Measurements from ENCODE around the gene HEY2. TPM values are rescaled to one million over a fixed set of nuclear protein-coding genes. Genes with fewer than 3 reads are reported as not detected.

The HEY2 gene
- total and polyA plus RNA-seq, 10 donors: 0.59 to 3.7 (median 1.6) TPM

DNA sequence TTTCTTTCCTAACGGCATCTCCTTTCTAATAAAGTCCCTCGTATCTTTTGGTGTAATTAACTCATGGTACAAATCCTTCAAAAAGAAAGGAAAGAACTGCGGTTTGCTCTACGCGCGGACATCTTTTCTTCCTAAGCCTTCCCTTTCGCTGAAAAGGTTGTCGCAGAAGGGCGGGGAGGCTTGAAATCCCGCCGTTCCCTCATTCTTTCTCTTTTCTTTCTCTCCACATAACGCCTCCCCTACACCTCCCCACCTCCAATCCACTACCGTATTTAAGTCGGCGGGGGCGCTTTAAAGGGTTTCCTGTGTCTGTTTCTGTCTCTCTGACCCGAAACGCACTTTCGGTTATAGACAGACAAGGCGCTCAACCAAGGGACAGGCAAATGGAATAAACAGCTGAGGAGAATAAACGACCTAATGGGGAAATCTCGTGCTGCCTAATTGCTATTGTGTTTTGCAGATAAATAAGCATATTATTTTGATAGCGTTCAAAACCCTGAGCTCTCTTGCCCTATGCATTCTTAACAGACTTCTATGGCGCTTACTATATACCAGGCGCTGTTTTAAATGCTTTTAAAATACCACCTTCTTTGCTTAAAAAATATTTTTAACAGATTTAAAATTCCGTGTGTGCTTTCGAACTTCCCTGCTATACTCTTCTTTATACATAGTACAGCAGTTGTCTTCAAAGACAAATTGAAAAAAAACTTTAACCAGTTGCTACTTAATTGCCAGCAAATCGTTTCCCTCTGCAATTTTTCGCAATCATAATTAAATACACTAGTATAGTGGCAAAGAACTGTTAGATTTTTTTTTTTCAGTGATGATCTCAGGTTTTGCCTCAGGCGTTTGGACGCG, 2.5 kb upstream of the HEY2 start:
- 1 to 2% (median 2%) methylated on average over 32 of the region's 32 CpGs for WGBS, 5 donors
- H3K27me3 ChIP-seq (replicated peaks in 1 of 7): peaks cover 0 to 80% (median 55%) of the 10 kb centered on the region in 7 donors
- DNase-seq: peak; percentile 83

DNA sequence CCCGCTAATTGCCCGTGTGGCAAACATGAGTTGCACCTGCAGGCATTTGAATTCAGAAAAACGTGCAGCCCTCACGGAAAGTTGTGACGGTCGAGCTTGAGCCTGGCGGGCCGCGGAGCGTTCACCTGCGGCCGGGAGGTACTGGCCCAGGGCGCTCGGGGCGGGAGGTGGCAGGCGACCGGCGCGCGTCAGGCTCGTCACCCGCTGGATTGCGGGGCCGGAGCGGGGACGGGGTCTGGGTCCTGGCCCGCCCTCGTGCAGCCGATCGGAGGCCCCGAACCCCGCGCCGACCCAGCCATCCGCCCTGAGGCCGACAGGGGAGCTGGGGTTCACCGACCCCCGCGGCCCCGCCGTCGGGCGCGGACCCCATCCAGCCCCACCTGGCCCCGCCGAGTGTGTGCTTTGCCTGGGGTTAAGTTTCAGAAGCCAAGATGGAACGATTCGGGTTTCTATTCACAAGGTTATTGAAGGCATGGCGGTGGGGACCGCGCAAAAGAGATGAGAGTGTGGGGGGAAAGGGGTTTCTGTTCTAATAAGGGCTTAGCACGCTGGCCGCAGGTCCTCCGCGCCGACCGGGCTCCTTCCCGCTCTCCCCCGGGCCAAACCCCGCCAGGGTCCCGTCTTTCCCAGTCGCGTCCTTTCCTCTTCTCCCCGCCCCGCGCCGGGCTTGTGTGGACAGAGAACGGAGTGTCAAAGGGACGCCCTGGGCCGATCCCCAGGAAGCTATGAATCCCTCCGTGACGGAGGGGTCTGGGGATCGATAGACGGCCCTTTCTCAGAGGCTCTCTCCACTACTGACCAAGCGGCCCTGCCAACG, 1.6 kb upstream of the HEY2 start:
- Histone ChIP-seq H3K9me3 (no peaks in the 10 kb centered on the region), H3K4me3 (peak overlapping the region; percentile 54 to 89 (median 78)), H3K27me3 (replicated peaks in 1 of 7) (peaks cover 0 to 88% (median 55%) of the 10 kb centered on the region in 7 donors), H3K27ac (peak overlapping the region in 6 of 8 donors; percentile 56 to 79 (median 77)), H3K36me3 (no peaks in the 10 kb centered on the region), H3K4me1 (peaks cover 6 to 57% (median 43%) of the 10 kb centered on the region in 6 donors)
- WGBS, 5 donors: 0 to 1% (median 1%) methylated on average over 34 to 76 of the region's 76 CpGs
- DNase-seq: peak; percentile 88
- TF ChIP-seq POLR2A (IDR thresholded peaks at IDR 0.05) (no peak), POLR2AphosphoS5 (IDR thresholded peaks at IDR 0.05) (peak in 2 of 3 donors; percentile 8 to 27)
- TF ChIP-seq, protein P1, sequence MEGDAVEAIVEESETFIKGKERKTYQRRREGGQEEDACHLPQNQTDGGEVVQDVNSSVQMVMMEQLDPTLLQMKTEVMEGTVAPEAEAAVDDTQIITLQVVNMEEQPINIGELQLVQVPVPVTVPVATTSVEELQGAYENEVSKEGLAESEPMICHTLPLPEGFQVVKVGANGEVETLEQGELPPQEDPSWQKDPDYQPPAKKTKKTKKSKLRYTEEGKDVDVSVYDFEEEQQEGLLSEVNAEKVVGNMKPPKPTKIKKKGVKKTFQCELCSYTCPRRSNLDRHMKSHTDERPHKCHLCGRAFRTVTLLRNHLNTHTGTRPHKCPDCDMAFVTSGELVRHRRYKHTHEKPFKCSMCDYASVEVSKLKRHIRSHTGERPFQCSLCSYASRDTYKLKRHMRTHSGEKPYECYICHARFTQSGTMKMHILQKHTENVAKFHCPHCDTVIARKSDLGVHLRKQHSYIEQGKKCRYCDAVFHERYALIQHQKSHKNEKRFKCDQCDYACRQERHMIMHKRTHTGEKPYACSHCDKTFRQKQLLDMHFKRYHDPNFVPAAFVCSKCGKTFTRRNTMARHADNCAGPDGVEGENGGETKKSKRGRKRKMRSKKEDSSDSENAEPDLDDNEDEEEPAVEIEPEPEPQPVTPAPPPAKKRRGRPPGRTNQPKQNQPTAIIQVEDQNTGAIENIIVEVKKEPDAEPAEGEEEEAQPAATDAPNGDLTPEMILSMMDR (IDR thresholded peaks at IDR 0.05 in 8 of 11, conservative IDR thresholded peaks at IDR 0.05 in 3 of 11): no peak
- intact Hi-C loops (cut with DNase I; ENCODE audit: low total_unique reads): no loop called here

More for the DNA sequence above, 2.5 kb upstream of the HEY2 start:
- no peaks in the 10 kb centered on the region for H3K36me3 ChIP-seq
- peak overlapping the region in 7 of 8 donors; percentile 11 to 79 (median 76) for H3K27ac ChIP-seq
- TF ChIP-seq, protein P1 (IDR thresholded peaks at IDR 0.05 in 8 of 11, conservative IDR thresholded peaks at IDR 0.05 in 3 of 11): peak in 1 of 11 experiments; percentile 6
- TF ChIP-seq POLR2AphosphoS5 (IDR thresholded peaks at IDR 0.05): peak in 1 of 3 donors; percentile 51
- TF ChIP-seq POLR2A (IDR thresholded peaks at IDR 0.05): peak in 1 of 3 donors; percentile 17
- intact Hi-C loops (cut with DNase I; ENCODE audit: low total_unique reads): no loop called here
- no peaks in the 10 kb centered on the region for H3K9me3 ChIP-seq
- peaks cover 6 to 57% (median 43%) of the 10 kb centered on the region in 6 donors for H3K4me1 ChIP-seq
- H3K4me3 ChIP-seq: peak overlapping the region; percentile 54 to 89 (median 78)

DNA sequence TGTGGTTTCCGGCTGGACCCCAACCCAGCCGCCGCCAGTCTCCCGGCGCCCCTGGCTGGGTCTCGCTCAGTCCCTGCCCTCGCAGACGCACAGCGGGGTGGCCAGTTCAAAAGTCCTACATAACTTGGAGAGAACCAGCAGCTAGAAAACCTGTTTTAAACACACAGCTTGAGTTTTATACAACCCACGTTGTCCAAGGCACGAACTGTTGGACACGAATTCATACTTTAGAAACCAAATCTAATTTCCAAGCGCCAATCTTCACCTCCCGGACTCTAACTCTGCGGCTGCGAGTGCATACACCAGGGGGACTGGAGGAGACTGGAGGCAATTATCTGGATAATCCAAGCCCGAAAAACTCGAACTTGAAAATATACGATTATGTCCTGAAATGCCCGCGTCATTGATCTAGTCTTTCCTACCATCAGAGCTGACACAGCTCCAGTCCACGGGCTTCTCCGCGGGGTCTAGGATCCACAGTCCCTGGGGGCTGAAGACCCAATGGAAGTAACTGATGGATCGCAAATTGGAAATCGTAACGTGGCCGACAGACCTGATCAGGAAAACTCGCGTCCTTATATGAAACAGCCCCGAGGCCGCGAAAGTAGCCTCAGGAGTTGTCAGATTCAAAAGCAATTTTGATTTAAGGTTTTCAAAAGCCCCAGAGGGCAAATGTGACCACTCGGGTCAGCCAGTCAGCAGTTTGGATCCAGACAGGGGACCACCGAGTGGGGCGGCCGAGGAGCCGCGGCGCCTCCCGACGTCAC, 843 bp upstream of the HEY2 start:
- WGBS, 5 donors: 1 to 5% (median 1%) methylated on average over 32 to 42 of the region's 42 CpGs
- peaks cover 0 to 96% (median 55%) of the 10 kb centered on the region in 7 donors for H3K27me3 ChIP-seq (replicated peaks in 1 of 7)
- TF ChIP-seq POLR2A (IDR thresholded peaks at IDR 0.05) (no peak), POLR2AphosphoS5 (IDR thresholded peaks at IDR 0.05) (no peak)
- TF ChIP-seq, protein P1 (IDR thresholded peaks at IDR 0.05 in 8 of 11, conservative IDR thresholded peaks at IDR 0.05 in 3 of 11): peak in 1 of 11 experiments; percentile 1

More for the DNA sequence above, 843 bp upstream of the HEY2 start:
- Histone ChIP-seq H3K4me3 (peak overlapping the region; percentile 54 to 89 (median 78)), H3K9me3 (no peaks in the 10 kb centered on the region), H3K36me3 (no peaks in the 10 kb centered on the region), H3K4me1 (peaks cover 6 to 60% (median 43%) of the 10 kb centered on the region in 6 donors), H3K27ac (peak overlapping the region in 7 of 8 donors; percentile 6 to 79 (median 76))
- intact Hi-C loops (cut with DNase I; ENCODE audit: low total_unique reads): no loop called here
- peak; percentile 75 for DNase-seq
